Measurements from ENCODE around the gene FAM98B.
"Not testable (repeated sequence)": the region's sequence is repeated elsewhere in the genome, so short reads cannot be mapped to it uniquely, and the experiment has no call there.

FAM98B gene

DNA sequence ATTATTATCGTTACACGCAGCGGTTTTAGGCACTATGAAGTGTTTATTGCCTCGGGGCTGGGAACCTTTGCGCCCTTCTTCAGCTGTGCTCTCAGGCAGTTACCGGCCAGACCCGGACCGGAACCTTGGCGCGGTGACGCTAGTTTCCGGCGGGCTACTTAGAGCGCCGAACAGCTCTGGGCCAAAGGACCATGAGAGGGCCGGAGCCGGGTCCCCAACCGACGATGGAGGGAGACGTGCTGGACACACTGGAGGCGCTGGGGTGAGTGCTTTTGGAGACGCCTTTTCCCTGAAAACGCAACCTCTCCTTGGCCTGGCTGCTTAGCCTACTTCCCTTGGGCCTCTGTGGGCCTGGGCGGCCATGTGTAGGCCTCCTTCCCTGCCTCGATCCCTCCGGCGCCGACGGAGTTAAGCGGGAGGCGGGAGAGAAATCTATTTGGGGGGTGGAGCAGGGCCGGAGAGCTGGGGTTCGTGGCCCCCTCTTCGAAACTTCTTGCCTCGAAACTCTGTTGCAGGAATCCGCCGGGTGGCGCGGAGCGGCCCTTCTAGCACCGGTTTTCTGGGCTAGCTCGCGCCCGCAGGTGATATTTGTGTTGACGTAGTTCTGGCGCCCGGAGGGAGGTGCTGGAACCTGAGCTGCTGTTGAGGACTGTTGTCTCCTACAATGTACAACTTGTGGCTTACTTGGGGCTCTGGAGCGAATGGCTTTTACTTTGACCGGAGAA lies at the start of gene FAM98B:
Gene FAM98B, plus strand, starts transcription at position 157 of the 725 bp plus-strand sequence. Its CDS starts 35 bp downstream, at position 192.
- DNase-seq (ENCODE audit: low spot score), result peak; percentile 86
- FAIRE-seq, result no peak

DNA sequence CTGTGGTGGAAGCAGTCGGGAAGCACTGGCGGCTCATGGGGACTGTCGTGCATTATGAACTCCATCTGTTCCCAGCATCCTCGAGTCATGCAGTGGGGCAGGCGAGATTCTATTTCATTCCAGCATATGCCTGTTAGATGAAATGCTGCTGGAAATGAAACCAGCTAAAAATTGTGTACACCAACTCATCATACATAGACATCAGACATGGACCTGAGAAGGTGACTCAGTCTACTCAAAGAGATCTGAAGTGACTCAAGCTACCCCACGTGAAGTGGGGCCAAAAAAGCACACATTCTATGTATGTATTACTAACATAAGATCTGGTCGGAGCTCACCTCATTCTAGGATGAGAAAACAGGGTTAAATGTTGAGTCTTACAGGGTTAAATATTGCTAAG lies 47.5 kb upstream of the FAM98B start:
- no peak for FAIRE-seq

DNA sequence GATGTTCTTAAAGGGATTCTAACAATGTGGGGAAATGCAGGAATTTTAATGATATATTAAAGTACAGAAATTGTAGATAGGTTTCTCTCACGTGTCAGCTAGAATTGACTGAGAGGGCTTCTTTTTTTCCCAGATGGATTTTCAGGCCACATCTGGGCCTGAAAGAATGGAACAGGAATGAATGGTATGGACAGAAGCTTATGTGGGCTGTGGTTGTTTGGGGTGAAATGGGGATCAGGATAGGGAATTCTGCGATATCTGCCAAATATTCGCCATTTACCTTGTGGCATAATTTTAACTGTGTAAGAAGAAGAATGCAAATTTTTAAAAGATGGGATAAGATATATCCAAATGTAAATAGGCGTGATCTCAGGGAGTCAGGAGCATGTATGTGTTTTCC lies 45.4 kb upstream of the FAM98B start:
- DNase-seq (ENCODE audit: low spot score) (no peak), FAIRE-seq (no peak)

More for the DNA sequence above, 47.5 kb upstream of the FAM98B start:
- DNase-seq (ENCODE audit: low spot score), result no peak

DNA sequence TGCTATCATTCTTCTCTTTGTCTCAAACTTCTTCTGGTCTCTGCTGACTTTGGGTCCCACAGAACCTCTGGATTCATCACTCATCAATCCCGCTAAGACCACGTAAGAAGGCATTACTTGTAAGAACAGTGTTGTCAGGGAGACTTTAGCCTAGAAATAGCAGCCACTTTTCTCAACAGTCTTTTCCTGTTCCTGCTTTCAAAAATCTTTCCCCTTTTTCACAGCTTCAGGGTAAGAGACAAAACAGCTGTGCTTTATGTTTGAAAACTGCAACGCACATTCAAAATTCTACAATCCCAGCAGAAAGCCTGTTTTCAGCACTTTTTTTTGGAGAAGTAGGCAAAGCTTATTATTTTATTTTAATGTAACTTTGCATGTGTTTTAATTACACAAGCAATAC lies 42.0 kb upstream of the FAM98B start:
- FAIRE-seq, result no peak
- no peak for DNase-seq (ENCODE audit: low spot score)

DNA sequence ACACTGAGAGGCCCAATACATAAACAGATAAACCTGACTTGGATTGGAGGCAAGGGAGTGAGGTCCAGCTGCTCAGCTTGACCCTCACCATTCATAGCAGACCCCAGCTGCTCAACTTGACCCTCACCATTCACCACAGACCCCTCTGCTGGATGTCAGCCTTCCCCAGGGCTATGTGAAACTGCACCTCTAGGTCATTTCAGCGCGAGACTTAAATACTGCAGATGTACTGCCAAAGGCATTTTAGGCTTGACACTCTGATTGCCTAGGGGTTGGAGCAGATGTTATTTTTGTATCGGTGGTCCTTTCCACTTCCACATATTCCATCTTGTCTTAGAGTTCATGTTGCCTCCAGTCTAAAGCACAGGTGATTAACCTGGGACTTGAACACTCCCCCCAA lies 41.5 kb upstream of the FAM98B start:
- FAIRE-seq, result no peak

DNA sequence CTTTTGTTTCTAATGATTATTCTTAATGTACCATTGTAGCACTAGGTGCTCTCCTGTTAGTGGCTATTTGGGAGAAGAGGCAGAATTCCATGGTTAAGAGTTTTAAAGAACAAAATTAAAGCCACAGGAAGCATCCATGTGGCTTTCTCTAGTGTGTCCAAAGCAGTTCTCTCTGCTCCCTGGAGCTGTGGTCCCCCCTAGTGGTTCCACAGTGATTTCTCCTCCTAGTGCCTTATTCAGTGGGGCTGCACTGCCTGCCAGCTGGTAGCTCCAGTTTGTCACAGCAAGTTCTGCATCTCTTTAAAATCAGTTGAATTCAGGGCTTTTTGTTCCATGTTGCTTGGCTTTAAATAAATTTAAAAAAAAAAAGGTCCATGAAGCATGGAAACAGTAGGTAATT lies 39.6 kb upstream of the FAM98B start:
- no peak for FAIRE-seq
- peak; percentile 64 for DNase-seq (ENCODE audit: low spot score)

More for the DNA sequence above, 41.5 kb upstream of the FAM98B start:
- no peak for DNase-seq (ENCODE audit: low spot score)

DNA sequence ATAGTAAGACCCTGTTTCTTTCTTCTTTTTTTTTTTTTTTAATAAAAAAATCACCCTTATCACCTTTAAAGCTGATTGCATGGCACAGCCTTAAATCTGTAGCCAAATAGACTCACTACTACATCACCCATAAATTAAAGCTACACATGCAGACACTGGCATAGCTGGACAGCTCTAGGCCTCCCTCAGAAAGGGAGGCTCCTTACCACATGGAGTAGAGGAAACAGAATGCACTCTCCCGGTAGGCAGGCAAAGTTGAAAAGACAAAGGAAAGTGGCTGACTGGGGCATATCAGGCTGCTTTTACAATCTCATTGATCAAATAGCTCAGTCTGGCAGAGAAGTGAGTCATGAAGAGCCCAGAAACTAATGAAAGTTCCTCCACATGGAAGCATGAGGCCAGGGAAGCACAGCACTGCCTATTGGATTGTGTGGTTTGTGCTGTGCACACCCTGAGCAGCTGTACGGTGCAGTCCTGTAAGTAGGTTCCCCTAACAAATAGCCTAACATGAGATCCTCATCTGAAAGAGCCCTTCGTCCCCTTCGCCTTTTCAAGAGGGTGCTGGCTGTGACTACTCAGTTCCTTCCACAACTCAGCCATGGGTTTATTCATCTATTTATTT lies 32.7 kb upstream of the FAM98B start:
- FAIRE-seq, result no peak

DNA sequence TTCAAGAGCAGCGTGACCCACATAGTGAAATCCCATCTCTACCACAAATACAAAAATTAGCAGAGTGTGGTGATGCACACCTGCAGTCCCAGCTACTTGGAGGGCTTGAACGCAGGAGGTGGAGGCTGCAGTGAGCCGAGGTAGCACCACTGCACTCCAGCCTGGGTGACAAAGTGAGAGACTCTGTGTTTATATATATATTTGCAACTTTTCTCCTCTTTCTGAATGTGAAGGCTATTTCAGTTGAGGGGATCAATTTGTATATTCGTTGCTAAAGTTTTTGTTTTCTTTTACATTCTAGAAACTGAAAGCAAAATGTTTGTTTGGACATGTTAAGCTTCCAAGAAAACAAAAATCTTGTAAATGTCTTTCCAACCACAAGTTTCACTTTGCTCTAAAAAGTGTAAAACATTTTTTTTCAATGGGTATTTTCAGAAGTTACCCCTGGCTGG lies 29.8 kb upstream of the FAM98B start:
- no peak for DNase-seq (ENCODE audit: low spot score)
- FAIRE-seq, result no peak

More for the DNA sequence above, 32.7 kb upstream of the FAM98B start:
- DNase-seq (ENCODE audit: low spot score), result no peak

DNA sequence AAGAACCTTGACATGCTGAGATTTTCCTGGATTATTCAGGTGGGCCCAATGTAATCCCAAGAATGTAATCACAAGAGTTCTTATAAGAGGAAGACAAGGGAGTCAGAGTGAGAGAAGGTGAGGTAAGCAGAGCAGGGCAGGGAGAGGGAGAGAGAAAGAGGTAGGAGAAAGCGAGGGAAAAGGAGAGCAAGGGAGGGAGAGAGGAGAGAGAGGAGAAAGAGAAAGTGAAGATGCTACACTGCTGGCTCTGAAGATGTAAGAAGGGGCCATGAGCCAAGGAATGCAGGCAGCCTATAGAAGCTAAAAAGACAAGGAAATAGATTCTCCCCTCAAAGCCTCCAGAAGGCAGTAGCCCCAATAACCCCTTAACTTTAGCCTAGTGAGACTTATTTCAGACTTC lies 28.7 kb upstream of the FAM98B start:
- DNase-seq (ENCODE audit: low spot score) (no peak), FAIRE-seq (no peak)

DNA sequence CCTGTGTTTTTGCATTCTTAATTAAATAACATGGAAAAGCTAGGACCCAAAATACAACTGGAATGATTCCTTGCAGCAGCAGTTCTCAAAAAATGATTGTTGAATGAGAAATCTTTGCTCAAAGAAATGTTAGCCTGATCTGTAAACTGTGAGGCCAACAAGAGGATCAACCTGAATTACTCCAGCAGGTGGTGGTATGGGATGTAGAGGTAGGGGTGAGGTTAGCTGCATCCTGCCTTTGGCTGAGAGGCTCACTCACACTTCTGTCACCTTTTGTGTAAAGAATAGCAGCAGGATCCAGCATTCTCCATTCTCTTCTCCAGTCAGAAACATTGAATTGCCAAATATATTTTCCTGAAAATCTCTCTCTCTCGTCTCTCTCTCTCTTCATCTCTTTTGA lies 26.5 kb upstream of the FAM98B start:
- FAIRE-seq, result no peak
- DNase-seq (ENCODE audit: low spot score), result no peak

DNA sequence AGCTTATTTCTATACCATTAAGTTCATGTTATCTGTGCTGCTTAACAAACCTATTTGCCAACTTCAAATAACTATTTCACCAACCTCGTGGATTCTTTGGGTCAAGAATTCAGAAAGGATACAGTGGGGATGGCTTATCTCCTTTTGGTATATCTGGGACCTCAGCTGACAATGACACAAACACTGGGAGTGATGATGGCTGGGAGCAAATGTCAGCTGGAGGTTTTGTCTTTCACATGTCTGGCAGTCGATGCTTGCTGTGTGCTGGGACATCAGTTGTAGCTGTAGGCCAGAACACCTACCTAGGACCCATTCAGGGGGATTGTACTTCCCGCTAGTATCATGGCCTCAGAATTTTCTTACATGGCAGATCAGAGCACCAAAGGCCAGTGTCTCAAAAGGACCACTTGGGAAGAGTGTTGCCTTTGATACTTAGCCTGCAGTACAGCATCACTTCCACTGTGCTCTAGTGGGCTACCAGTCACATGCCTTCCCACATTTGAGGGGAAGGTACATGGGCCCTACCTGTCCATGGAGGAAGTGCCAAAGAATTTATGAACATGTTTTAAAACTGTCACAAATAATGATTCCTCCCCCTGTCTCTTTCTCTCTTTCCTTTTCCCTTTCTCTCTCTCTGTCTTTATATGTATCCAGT lies 23.7 kb upstream of the FAM98B start:
- DNase-seq (ENCODE audit: low spot score), result no peak
- FAIRE-seq, result no peak

DNA sequence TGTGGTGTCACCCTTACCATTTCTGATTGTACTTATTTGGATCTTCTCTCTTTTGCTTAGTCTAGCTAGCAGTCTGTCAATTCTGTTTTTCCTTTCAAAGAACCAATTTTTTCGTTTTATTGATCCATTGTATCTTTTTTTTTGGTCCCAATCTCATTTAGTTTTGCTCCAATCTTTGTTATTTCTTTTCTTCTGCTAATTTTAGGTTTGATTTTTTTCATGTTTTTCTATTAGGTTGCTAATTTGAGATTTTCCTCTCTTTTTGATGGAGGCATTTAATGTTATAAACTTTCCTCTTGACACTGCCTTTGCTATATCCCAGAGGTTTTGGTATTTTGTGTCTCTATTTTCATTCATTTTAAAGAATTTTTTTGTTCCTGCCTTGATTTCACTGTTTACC lies 16.9 kb upstream of the FAM98B start:
- FAIRE-seq, result no peak
- DNase-seq (ENCODE audit: low spot score), result no peak

DNA sequence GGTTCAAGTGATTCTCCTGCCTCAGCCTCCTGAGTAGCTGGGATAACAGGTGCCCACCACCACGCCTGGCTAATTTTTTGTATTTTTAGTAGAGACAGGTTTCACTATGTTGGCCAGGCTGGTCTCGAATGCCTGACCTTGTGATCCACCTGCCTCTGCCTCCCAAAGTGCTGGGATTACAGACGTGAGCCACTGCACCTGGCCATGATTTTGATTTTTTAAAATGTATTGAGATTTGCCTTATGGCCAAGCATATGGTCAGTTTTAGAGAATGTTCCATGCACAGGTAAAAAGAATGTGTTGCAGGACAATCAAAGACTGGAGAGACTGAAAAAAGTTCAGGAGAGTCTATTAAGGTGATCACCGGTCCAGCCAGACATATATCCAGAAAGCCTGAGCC lies 16.3 kb upstream of the FAM98B start:
- not testable (repeated sequence) for DNase-seq (ENCODE audit: low spot score); FAIRE-seq

DNA sequence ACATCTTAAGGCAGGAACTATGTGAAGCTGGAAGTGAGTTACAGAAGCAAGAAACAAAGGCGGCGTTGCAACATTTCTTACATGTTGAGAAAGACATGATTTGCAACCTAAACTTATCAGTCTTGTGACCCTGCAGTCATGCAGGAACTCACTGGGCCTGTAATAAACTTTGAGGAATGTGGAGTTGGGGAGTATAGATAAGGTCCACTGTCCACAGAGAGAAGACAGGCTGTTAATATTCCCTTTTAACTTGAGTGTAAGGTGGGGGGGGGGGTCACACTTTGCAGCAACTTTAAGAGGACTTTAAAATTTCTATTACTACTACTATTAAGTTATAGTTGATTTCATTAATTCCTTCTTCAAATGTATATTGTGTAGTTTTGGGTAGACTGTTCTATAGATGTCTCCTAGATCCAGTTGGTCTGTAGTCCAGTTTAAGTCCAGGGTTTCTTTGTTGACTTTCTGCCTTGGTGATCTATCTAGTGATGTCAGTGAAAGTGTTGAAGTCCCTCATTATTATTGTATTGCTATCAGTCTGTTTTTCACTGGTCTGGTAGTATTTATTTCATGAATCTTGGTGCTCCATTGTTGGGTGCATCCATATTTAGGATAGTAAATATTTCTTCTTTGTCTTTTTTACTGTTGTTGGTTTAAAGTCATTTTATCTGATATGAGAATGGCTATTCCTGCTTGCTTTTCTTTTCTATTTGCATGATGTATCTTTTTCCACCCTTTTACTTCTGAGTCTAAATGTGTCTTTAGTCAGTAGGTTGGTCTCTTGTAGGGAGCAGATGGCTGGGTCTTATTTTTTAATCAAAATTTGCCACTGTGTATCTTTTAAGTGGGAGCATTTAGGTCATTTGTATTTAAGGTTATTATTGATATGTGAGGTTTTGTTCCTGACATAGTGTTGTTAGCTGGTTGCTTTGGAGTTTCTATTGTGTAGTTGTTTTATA lies 15.6 kb upstream of the FAM98B start:
- DNase-seq (ENCODE audit: low spot score) (no peak), FAIRE-seq (no peak)

DNA sequence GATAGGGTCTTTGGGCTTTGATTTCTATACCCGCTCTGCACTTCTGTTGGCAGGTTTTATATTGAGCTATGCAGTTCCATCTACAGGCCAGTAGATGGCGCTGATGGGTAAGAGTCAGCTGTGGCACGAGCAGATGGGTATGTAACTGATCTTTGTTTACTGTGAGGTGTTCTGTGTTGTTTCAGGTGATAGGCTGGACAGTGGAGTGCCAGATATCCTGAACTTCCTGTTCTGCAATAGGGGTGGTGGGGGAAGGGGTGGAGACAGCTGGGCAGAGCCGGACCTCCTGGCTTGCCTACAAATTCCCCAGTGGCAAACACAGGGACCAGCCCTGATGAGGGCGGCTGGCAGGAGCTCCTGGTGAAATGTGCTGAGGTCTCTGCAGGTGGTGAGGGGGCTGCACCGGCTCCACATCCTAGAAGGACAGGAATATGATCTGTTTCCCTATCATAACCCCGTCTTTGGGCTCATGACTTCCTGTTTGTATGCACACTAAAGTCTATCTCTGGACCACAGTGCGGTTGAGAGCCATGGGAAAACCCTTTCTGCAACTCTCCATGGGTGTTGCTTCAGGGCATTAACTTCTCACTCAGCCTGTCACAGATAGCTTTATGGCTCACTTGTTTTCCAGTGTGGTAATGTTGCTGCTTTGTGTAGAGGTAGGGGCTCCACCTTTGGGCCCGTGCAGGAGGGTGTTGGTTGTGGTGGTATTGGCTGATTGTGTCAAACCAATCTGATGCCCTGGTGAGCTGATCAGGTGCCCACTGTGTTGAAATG lies 13.4 kb upstream of the FAM98B start:
- peak; percentile 65 for DNase-seq (ENCODE audit: low spot score)
- FAIRE-seq, result peak; percentile 84

DNA sequence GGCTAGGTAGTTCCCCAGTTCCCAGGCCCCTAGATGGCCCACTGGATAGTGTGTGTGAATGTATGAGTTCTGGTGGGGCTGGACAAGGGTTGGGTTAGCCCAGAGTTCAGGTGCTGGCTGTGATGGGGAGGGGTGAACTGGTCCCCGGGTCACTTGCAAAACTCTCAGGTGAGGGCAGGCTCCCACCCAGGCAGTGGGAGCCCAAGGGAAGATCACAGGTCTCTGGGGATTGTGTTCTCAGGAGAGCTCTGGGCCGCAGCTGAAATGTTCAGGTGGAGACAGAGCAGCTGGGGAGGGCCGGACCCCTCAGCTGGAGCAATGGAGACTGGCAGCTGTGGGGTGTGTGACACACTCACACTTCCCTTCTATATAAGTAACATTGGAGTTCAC lies 12.8 kb upstream of the FAM98B start:
- DNase-seq (ENCODE audit: low spot score) (no peak), FAIRE-seq (no peak)

DNA sequence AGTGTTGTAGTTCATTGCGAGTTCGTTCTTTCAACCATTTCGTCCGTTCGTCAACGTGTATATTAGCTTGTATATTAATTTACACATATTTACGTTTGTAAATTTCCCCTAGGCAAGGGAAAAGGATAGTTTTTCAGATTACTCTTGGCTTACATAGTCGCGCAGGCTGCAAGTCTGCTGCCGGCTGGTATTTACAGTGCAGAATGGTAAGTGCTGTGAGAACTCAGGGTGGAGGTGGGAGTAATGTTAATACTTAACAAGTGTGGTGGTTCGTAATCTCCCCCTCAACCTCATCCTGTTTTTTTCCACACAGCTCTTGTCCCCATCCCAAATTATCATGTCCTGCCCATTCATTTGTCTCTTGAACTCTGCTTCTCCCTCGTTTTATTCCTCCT lies 766 bp downstream of the FAM98B start:
- no peak for DNase-seq (ENCODE audit: low spot score)
- FAIRE-seq, result no peak

DNA sequence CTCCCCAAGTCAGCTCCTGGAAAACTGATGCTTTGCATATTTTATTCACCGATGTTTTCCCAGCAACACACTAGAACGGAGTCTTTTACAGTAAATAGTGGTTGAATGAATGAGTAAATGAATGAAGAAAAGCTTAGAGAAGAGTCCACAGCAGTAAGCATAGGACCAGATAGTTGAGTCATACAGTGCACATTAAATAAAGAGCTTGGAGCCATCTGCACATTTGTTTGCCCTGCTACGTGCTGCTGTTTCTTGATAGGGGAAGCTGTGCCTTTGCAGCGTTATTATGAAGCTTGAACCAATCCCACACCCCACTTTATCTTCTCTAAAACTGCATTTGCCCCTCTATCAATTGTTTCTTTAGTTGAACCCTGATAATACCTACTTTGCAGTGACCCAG lies 1.2 kb downstream of the FAM98B start:
- no peak for FAIRE-seq
- DNase-seq (ENCODE audit: low spot score), result no peak

DNA sequence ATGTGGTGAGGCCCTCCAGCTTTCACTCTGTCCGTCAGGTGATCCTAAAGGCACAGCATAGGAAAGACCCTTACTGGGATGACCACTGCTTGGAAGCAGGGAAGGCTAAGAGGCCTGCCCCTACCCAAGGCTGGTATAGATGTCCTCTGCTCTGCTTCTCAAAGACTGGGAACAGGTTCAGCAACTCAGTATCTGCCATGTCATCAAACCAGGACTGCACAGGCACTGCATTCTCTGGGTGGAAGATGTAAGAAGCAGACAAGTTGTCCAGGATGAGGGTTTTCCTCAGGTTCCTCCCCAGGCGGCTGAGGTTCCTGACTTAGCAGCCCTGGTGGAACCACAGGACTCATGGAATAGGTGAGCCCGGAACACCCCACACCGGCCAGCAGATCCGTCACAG lies 4.7 kb downstream of the FAM98B start:
- FAIRE-seq (no peak), DNase-seq (ENCODE audit: low spot score) (no peak)

DNA sequence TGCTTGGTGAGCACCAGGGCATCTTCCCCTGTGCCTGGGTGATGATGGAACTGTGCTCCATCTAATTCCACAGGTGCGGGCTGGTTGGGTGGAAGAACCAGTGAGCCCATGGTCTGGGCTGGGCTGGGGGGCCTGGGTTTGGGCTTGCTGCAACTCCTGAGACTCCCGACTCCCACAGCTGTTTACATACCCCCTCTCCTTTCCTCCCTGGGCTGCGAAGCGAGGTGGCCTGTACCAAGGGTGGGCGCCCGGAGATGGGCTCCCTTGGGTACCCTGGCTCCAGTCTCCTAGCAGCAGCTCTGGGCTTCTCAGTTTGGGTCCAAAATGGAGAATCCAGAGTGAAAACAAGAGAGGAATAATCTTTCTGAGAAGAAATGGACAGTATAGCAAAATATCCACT lies 5.6 kb downstream of the FAM98B start:
- no peak for FAIRE-seq
- DNase-seq (ENCODE audit: low spot score), result no peak

DNA sequence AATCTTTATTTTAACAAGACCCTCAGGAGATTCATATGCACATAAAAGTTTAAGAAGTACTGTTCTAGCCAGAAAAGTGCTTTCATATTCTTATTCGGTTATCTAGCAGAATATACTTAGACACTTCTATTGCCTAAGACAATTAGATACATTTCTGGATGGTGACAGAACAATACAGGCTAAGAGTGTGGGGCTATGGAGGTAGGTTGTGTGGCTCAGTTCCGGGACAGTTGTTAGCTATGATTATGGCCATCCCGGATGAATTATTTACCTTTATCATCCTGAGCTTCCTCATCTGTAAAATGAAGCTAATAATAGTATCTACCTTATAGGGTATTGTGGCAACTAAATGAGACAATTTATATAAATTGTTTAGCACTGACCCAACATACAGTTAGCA lies 6.6 kb downstream of the FAM98B start:
- FAIRE-seq (no peak), DNase-seq (ENCODE audit: low spot score) (no peak)
